Suprapubic skin (tissue), 4 donors: ENCODE measurements around the gene LATS2. TPM values are rescaled to one million over a fixed set of nuclear protein-coding genes. Genes with fewer than 3 reads are reported as not detected.
"Not testable (repeated sequence)": the region's sequence is repeated elsewhere in the genome, so short reads cannot be mapped to it uniquely, and the experiment has no call there.

Source experiments
- DNase-seq, 2 donors: peaks; one replicate each; pipeline ENCODE4 v3.0.0-alpha.2; 2019; ENCODE audit warnings: low spot score in 2 of 2
- H3K27ac ChIP-seq: fragments of 200-600 bp; sonication (generic); one replicate; pipeline ENCODE4 v1.5.1; 2019
- H3K27me3 ChIP-seq: fragments of 200-600 bp; sonication (generic); one replicate; pipeline ENCODE4 v1.5.1; 2019
- H3K36me3 ChIP-seq: fragments of 200-600 bp; sonication (generic); one replicate; pipeline ENCODE4 v1.5.1; 2019
- H3K4me1 ChIP-seq: fragments of 200-600 bp; sonication (generic); one replicate; pipeline ENCODE4 v1.5.1; 2019
- H3K4me3 ChIP-seq: fragments of 200-600 bp; sonication (generic); one replicate; pipeline ENCODE4 v1.5.1; 2019; ENCODE audit warnings: mild to moderate bottlenecking
- H3K9me3 ChIP-seq: fragments of 200-600 bp; sonication (generic); one replicate; pipeline ENCODE4 v1.5.1; 2019
- CTCF ChIP-seq, 2 donors: fragments of 200-600 bp in 1 of 2; fragments of 450-650 bp in 1 of 2; sonication (generic) in 1 of 2; IDR thresholded peaks; one replicate each; pipeline ENCODE4 v1.5.1; 2016 to 2019; ENCODE audit warnings: antibody characterized with exemption in 2 of 2, mild to moderate bottlenecking in 1 of 2, moderate library complexity in 1 of 2
- EP300 ChIP-seq: sonication (generic); formaldehyde crosslinking; IDR thresholded peaks from one replicate; pipeline ENCODE4 v1.6.1; 2017; ENCODE audit warnings: antibody characterized with exemption
- POLR2A ChIP-seq, 2 donors: fragments of 450-650 bp; IDR thresholded peaks; one replicate each; pipeline ENCODE4 v1.6.1; 2017; ENCODE audit warnings: antibody characterized with exemption in 2 of 2, mild to moderate bottlenecking in 2 of 2, moderate library complexity in 2 of 2
- POLR2AphosphoS5 ChIP-seq, 3 donors: sonication (generic); formaldehyde crosslinking; IDR thresholded peaks; one replicate each; pipeline ENCODE4 v1.6.1; 2017; ENCODE audit warnings: antibody characterized with exemption in 3 of 3
- WGBS: methylation state at CpG from one replicate; pipeline ENCODE4 v1.1.5; 2018; 5-methylcytosine and 5-hydroxymethylcytosine counted together
- total RNA-seq, 4 donors: library from RNA; depleted of rRNA; stranded (reverse); fragments of >200 nt; gene quantifications; one replicate each; pipeline ENCODE4 v1.1.0, GENCODE V29; 2016

The LATS2 gene
- total RNA-seq, 4 donors from 2014 or later: 11.5 to 21.6 (median 16.3) TPM

- no peak for TF ChIP-seq POLR2AphosphoS5 (IDR thresholded peaks at IDR 0.05)
- no peak for TF ChIP-seq EP300
- no peak for TF ChIP-seq CTCF (IDR thresholded peaks at IDR 0.05)
- TF ChIP-seq POLR2A (IDR thresholded peaks at IDR 0.05): no peak
- no peak for DNase-seq
- no peak overlapping the region for H3K27ac ChIP-seq
- H3K9me3 ChIP-seq: no peaks in the 10 kb centered on the region
- H3K4me3 ChIP-seq: no peak overlapping the region
- H3K27me3 ChIP-seq: no peaks in the 10 kb centered on the region
- H3K36me3 ChIP-seq: no peaks in the 10 kb centered on the region
- peaks cover 19% of the 10 kb centered on the region for H3K4me1 ChIP-seq
- WGBS: 90% methylated on average over 3 of the region's 3 CpGs
These were observed 9.7 kb downstream of the LATS2 start for GRCh38 chr13:21051675-21052074.

- no peaks in the 10 kb centered on the region for H3K27me3 ChIP-seq
- H3K4me3 ChIP-seq: no peak overlapping the region
- no peak for DNase-seq
- H3K27ac ChIP-seq: no peak overlapping the region
- no peaks in the 10 kb centered on the region for H3K9me3 ChIP-seq
- H3K36me3 ChIP-seq: no peaks in the 10 kb centered on the region
- WGBS: 94% methylated on average over 16 of the region's 16 CpGs
- TF ChIP-seq POLR2AphosphoS5 (IDR thresholded peaks at IDR 0.05) (no peak), POLR2A (IDR thresholded peaks at IDR 0.05) (no peak), CTCF (IDR thresholded peaks at IDR 0.05) (no peak), EP300 (no peak)
- H3K4me1 ChIP-seq: peaks cover 20% of the 10 kb centered on the region
These were observed 10.8 kb downstream of the LATS2 start for GRCh38 chr13:21050288-21051197.

GRCh38 chr13:21049731-21050130 is 11.7 kb downstream of the LATS2 start:
- H3K9me3 ChIP-seq, H3K4me3 ChIP-seq, H3K27ac ChIP-seq, H3K27me3 ChIP-seq, H3K36me3 ChIP-seq, DNase-seq: not testable (repeated sequence)
- 92% methylated on average over 5 of the region's 6 CpGs for WGBS
- peaks cover 14% of the 10 kb centered on the region for H3K4me1 ChIP-seq

- Histone ChIP-seq H3K27me3 (no peaks in the 10 kb centered on the region), H3K4me3 (no peak overlapping the region), H3K36me3 (peaks cover 6% of the 10 kb centered on the region), H3K4me1 (peaks cover 14% of the 10 kb centered on the region), H3K27ac (no peak overlapping the region), H3K9me3 (no peaks in the 10 kb centered on the region)
- no peak for DNase-seq
- TF ChIP-seq POLR2A (IDR thresholded peaks at IDR 0.05) (no peak), CTCF (IDR thresholded peaks at IDR 0.05) (no peak), EP300 (no peak), POLR2AphosphoS5 (IDR thresholded peaks at IDR 0.05) (no peak)
- WGBS: 90% methylated on average over 6 of the region's 6 CpGs
These were observed 12.3 kb downstream of the LATS2 start for GRCh38 chr13:21048901-21049698.

GRCh38 chr13:21047591-21048282 is 13.6 kb downstream of the LATS2 start:
- DNase-seq: no peak
- Histone ChIP-seq H3K4me3 (no peak overlapping the region), H3K27me3 (no peaks in the 10 kb centered on the region), H3K4me1 (peaks cover 14% of the 10 kb centered on the region), H3K9me3 (no peaks in the 10 kb centered on the region), H3K27ac (no peak overlapping the region), H3K36me3 (peaks cover 6% of the 10 kb centered on the region)
- 83% methylated on average over 10 of the region's 10 CpGs for WGBS
- TF ChIP-seq POLR2AphosphoS5 (IDR thresholded peaks at IDR 0.05): no peak
- no peak for TF ChIP-seq CTCF (IDR thresholded peaks at IDR 0.05)
- no peak for TF ChIP-seq EP300
- no peak for TF ChIP-seq POLR2A (IDR thresholded peaks at IDR 0.05)
